Activated naive CD8-positive, alpha-beta T cell treated with anti-CD3 and anti-CD28 coated beads, Interleukin-2, amount 50 U/mL, for 24 hours (primary cell): Measurements from ENCODE around the gene DMRT1.

Experiments
- ATAC-seq: fragments of 150-1000 bp; cut with Tn5 transposase; one replicate; pipeline ENCODE4 v1.10.0; 2021
- DNase-seq: peaks from one replicate; pipeline ENCODE4 v3.0.0; 2021
- H3K27ac Mint-ChIP-seq: one replicate; pipeline ENCODE4 v1.8.0; 2021; ENCODE audit warnings: mild to moderate bottlenecking, mixed read lengths
- H3K27me3 Mint-ChIP-seq: one replicate; pipeline ENCODE4 v1.8.0; 2021; ENCODE audit warnings: mixed read lengths
- H3K36me3 Mint-ChIP-seq: one replicate; pipeline ENCODE4 v1.8.0; 2021; ENCODE audit warnings: low read depth, mixed read lengths
- H3K4me1 Mint-ChIP-seq: one replicate; pipeline ENCODE4 v1.8.0; 2021; ENCODE audit warnings: mixed read lengths
- H3K4me3 Mint-ChIP-seq: one replicate; pipeline ENCODE4 v1.8.0; 2021; ENCODE audit warnings: mild to moderate bottlenecking, moderate library complexity, mixed read lengths
- H3K9me3 Mint-ChIP-seq: one replicate; pipeline ENCODE4 v1.8.0; 2021; ENCODE audit warnings: mixed read lengths

Gene DMRT1

DNA sequence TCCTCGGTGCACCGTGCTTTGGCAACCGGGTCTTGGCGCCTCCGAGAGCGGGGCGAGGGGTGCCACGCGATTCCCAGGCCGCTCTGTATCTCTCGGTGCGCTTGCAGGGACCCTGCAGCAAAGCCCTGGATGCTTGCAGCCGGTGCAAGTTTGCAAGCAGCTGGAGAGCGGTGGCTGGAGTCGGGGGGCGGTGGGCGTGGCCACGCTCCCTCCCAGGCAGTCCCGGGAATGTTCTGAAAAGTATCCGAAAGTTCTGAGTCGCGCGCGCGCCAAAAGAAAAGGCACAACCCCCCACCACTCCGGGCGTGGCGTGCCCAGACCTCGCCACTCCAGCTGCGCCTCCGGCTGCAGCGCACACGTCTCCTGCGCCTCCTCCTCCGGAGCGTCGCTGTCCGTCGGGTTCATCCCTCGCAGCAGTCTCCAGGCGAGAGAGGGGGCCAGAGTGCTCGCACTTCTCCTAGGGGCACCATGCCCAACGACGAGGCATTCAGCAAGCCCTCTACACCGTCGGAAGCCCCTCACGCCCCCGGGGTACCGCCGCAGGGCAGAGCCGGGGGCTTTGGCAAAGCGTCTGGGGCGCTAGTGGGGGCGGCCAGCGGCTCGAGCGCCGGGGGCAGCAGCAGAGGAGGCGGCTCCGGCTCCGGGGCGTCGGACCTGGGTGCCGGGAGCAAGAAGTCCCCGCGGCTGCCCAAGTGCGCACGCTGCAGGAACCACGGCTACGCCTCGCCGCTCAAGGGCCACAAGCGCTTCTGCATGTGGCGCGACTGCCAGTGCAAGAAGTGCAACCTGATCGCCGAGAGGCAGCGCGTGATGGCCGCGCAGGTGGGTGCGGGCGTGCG, at the start of gene DMRT1:
DMRT1 (plus strand) TSS at position 327 of the 839 bp plus-strand sequence; CDS start at position 469, 142 bp downstream.
- DNase-seq (peak; percentile 4), ATAC-seq (no peak)
- Mint-ChIP-seq H3K27ac (no peak within 1 kb of the TSS), H3K9me3 (no peaks in the 10 kb centered on the region), H3K4me3 (no peak within 1 kb of the TSS), H3K4me1 (peaks cover 10% of the 10 kb centered on the region), H3K36me3 (no peaks in the 10 kb centered on the region), H3K27me3 (peaks cover 59% of the 10 kb centered on the region)

DNA sequence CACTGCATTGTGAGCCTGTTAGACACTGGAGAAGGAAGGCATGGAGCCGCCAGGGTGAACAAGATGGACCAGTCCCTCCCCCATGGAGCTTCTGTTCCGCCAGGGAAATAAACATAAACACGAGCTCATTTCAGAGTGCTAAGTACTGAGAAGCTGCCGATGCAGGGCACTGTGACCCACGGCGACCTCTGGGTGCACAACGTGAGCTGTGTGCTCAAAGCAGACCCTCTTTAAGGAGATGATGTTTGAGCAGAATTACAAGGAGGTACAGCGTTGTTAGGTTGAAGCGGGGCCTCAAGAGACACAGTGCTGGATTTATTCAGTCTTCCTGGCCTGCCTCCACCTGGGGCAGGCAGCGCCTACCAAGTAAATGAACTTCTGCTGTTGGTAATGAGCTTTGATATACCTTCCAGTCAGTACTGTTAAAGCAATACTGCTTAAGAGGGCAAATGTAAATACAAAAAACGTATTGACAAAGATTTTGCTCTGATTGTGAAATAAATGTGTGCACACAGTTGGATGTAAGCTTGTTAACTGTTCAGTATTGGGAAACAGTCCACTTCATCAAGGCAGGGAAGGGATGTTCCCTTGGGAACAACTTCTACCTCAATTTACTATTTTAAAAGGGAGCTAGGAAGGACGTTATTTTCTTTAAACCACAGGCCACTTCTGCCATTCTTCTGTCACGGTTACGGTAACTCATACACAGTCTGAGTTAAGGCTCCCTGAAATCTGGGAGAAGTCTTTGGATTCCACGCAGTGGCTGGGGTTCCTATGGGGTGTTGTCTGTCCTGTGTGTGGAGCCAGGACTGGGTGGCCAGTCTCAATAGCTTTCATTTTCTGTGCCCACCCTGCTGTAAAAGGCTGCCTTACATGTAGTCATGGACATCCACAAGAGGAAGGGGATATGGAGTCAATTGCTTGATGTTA, 48.9 kb upstream of the DMRT1 start:
- no peaks in the 10 kb centered on the region for H3K27me3 Mint-ChIP-seq
- H3K4me3 Mint-ChIP-seq = no peak overlapping the region
- ATAC-seq = no peak
- no peak overlapping the region for H3K27ac Mint-ChIP-seq
- no peaks in the 10 kb centered on the region for H3K9me3 Mint-ChIP-seq
- no peaks in the 10 kb centered on the region for H3K36me3 Mint-ChIP-seq
- DNase-seq = no peak
- no peaks in the 10 kb centered on the region for H3K4me1 Mint-ChIP-seq

DNA sequence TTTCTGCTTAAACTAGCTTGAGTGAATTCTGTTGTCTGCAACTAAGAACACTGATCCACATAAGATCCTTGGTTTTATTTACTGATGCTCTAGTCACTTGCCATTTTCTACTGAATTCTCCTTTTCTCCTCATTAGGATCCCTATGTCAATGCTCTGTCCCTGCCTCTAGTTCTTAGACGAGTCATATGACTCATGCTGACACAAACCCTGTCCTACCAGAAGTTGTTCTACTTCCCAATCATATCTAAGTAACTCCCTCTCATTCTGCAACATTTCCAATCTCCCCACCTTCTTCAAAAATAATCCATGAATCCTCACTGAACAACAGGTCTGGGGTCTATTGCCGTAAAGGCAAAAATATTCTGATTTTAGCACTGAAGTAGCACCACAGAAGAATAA, 47.1 kb upstream of the DMRT1 start:
- H3K36me3 Mint-ChIP-seq = no peaks in the 10 kb centered on the region
- no peaks in the 10 kb centered on the region for H3K9me3 Mint-ChIP-seq
- no peak overlapping the region for H3K4me3 Mint-ChIP-seq
- H3K27me3 Mint-ChIP-seq = no peaks in the 10 kb centered on the region
- peak overlapping the region; percentile 1 for H3K27ac Mint-ChIP-seq
- ATAC-seq (no peak), DNase-seq (no peak)
- H3K4me1 Mint-ChIP-seq = no peaks in the 10 kb centered on the region

DNA sequence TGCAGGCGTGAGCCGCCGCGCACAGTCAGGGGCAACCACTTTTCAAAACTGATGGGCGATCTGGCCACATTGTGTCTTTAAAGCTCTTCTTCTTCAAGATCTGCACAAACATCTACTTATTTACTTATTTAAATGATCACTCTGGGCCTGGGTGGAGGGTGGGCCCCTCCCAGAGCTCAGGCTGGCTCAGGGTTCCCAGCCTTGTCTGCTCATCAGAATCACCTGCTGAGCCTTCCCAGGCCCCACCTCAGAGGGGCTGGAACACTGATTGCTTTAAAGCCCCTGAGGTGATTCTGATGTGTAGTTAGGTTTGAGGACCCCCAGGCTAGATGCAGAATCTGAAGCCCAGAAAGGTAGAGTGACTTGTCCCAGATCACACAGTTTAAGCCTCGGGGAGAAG, 45.6 kb upstream of the DMRT1 start:
- H3K4me3 Mint-ChIP-seq = no peak overlapping the region
- no peaks in the 10 kb centered on the region for H3K9me3 Mint-ChIP-seq
- DNase-seq (no peak), ATAC-seq (no peak)
- H3K4me1 Mint-ChIP-seq = no peaks in the 10 kb centered on the region
- no peak overlapping the region for H3K27ac Mint-ChIP-seq
- H3K36me3 Mint-ChIP-seq = no peaks in the 10 kb centered on the region
- no peaks in the 10 kb centered on the region for H3K27me3 Mint-ChIP-seq

DNA sequence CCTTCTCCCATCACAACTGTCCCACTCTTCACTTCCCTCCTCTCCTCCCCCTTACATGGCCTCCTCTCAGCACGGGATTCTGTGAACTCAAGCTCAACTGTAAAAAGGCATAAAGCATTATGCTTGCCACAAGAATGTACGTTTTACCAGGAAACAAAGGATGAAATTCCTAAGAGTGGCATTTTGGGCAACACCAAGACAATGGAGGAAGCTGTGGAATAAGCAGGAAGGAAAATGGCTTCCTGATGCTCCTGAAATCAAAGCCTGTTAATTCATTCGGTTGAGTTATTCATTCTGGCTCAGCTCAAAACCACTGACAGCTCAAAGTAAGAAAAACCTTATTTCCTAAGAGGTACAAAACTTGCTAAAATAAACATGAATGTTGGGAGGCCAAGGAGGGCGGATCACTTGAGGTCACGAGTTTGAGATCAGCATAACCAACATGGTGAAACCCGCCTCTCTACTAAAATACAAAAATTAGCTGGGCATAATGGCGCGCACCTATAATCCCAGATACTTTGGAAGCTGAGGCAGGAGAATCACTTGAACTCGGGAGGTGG, 40.8 kb upstream of the DMRT1 start:
- Mint-ChIP-seq H3K27me3 (peaks cover 5% of the 10 kb centered on the region), H3K36me3 (no peaks in the 10 kb centered on the region), H3K9me3 (no peaks in the 10 kb centered on the region), H3K4me3 (no peak overlapping the region), H3K4me1 (no peaks in the 10 kb centered on the region), H3K27ac (no peak overlapping the region)
- ATAC-seq (no peak), DNase-seq (no peak)

DNA sequence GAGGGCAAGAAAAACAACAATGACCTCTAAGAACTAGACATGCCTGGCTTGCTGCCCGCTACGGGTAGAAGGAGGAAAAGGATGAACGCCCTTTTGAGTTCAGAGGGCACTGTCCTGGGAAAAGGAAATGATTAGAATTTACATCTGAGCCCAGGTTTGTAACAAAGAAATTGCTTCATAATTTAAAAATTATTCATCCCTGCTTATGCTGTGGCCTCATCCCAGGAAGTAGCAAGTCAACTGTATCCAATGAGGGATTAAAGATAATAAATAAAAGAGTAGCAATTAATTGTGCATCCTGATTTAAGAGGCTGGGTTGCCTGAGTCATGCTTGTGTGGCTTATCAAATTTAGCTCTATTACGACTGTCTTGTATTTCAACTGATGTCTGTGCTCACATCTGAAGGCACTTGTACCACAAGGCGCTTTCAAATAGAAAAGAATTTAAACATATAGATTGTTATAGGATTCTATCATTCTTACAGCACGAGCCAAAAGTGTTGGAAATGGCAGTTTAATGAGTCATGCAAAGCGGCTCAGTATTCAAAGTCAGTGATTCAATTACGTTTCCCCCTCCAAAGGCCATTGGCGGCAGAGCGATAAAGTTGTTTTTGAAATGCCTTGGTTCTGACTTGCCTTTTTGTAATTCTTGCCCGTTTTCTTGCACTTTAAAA, 40.0 kb upstream of the DMRT1 start:
- H3K9me3 Mint-ChIP-seq = no peaks in the 10 kb centered on the region
- H3K4me1 Mint-ChIP-seq = no peaks in the 10 kb centered on the region
- H3K27me3 Mint-ChIP-seq = peaks cover 5% of the 10 kb centered on the region
- H3K36me3 Mint-ChIP-seq = no peaks in the 10 kb centered on the region
- no peak overlapping the region for H3K4me3 Mint-ChIP-seq
- no peak overlapping the region for H3K27ac Mint-ChIP-seq
- ATAC-seq (no peak), DNase-seq (no peak)

DNA sequence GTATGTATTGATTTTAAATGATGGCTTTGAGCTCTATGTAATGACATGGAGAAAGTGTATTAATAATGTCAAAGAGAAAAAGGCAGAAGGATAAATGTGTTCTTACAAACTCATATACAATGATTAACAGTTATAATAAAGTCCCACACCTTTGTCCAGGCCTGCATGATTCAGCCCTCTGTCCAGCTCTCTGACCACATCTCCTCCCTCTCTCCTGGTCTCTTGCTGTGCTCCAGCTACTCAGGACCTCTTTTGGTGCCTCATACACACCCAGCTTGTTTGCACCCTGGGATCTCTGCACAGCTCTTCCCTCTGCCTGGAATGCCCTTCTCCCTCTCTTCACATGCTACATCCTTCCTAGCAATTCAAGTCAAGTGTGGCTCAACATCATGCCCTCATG, 37.5 kb upstream of the DMRT1 start:
- Mint-ChIP-seq H3K4me3 (no peak overlapping the region), H3K27ac (no peak overlapping the region), H3K4me1 (no peaks in the 10 kb centered on the region), H3K36me3 (no peaks in the 10 kb centered on the region), H3K27me3 (peaks cover 5% of the 10 kb centered on the region), H3K9me3 (no peaks in the 10 kb centered on the region)
- no peak for DNase-seq
- no peak for ATAC-seq

DNA sequence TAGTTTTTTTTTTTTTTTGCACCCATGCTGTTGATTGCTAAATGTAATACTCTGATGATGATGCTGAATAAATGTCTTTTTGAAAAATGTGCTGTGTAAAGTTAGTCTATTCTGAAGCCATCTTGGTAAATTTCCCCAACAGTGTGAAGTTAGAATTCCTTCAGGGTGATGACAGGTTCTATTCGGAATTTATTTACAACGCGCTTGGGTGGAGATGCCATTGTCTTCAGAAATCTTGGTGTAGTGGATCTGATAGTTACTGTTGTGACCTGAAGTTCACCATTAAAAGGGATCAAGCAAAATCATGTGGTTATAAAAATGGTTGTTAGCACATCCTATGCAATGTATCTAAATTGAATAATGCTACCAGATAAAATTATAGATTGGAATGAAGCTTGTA, 36.3 kb upstream of the DMRT1 start:
- Mint-ChIP-seq H3K4me1 (no peaks in the 10 kb centered on the region), H3K27ac (no peak overlapping the region), H3K27me3 (peaks cover 5% of the 10 kb centered on the region), H3K4me3 (no peak overlapping the region), H3K36me3 (no peaks in the 10 kb centered on the region), H3K9me3 (no peaks in the 10 kb centered on the region)
- DNase-seq (no peak), ATAC-seq (no peak)

DNA sequence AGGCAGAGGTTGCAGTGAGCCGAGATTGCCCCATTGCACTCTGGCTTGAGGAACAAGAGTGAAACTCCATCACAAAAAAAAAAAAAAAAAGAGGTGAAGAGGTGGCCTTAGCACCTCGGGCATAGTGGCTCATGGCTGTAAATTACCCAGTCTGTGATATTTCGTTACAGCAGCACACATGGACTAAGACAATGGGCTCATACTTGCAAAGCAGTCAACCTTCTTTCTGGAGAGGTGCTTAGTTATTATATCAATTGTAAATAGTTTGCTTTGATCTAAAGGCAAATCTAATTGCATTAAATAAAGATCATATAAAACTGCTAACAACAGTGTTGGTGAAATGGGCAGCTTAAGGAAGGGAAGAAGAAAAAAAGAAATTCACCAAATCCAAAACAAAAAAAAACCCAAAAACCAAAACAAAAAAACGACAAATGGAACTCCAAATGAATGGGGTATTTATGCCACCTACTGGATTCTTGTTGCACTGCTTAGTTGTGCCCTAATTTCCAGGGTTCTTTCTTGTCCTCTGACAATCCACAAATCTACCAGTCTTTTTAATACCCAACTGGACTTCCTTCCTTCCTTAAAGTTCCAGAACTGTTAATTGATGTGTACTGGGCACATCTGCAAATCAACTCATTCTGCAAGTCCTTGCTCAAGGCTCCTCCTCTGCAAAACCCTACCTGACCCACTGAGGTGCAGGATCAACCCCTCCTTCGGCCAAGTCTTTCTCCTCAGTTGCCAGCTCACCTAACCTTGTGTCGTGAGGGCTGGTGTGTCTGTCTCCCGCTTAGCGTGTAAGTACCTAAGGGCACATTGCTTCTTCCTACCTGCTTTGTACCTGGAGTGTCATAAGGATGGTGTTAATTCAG, 35.0 kb upstream of the DMRT1 start:
- peaks cover 5% of the 10 kb centered on the region for H3K27me3 Mint-ChIP-seq
- H3K4me3 Mint-ChIP-seq = no peak overlapping the region
- H3K36me3 Mint-ChIP-seq = no peaks in the 10 kb centered on the region
- no peak overlapping the region for H3K27ac Mint-ChIP-seq
- DNase-seq (peak; percentile 4), ATAC-seq (peak; percentile 40)
- H3K9me3 Mint-ChIP-seq = no peaks in the 10 kb centered on the region
- no peaks in the 10 kb centered on the region for H3K4me1 Mint-ChIP-seq

DNA sequence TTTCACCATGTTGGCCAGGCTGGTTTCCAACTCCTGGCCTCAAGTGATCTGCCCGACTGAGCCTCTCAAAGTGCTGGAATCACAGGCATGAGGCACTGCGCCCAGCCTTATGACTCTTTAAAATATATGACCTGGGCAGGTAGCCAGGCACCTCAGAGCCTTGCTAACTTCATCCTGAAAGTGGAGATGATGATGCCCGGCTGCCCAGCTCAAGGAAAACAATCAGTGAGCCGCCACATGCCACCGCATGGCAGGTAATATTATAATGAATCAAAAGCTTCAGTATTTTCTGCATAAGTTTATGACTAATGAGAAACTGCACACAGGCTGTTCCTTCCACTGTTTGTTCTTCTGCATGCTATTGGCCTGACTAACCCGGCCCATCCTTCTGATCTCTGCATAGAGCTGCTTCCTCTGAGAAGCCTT, 30.4 kb upstream of the DMRT1 start:
- no peak overlapping the region for H3K27ac Mint-ChIP-seq
- H3K4me1 Mint-ChIP-seq = no peaks in the 10 kb centered on the region
- no peak overlapping the region for H3K4me3 Mint-ChIP-seq
- ATAC-seq (no peak), DNase-seq (no peak)
- H3K27me3 Mint-ChIP-seq = peaks cover 1% of the 10 kb centered on the region
- H3K36me3 Mint-ChIP-seq = no peaks in the 10 kb centered on the region
- no peaks in the 10 kb centered on the region for H3K9me3 Mint-ChIP-seq

DNA sequence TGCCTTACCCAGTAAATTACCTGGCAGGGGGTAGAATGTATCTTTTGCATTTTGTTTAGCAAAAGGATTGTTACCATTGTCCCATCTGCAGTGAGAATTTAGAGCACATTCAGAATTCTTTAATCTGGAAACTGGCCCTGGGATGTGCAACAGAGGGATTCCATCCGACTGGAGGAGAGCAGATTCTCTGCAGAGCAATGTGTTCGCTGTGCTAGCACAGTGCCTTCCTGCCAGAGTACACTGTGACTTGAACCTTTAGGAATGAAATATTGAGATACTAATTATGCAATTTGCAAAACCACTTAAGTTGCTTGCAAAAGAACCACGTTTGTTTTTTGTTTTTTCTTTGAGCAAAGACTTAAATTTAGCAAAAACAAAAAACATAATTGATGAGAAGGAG, 22.5 kb upstream of the DMRT1 start:
- H3K27ac Mint-ChIP-seq = no peak overlapping the region
- DNase-seq = no peak
- H3K27me3 Mint-ChIP-seq = peaks cover 8% of the 10 kb centered on the region
- ATAC-seq = no peak
- no peaks in the 10 kb centered on the region for H3K9me3 Mint-ChIP-seq
- H3K4me1 Mint-ChIP-seq = peaks cover 3% of the 10 kb centered on the region
- H3K4me3 Mint-ChIP-seq = no peak overlapping the region
- no peaks in the 10 kb centered on the region for H3K36me3 Mint-ChIP-seq

DNA sequence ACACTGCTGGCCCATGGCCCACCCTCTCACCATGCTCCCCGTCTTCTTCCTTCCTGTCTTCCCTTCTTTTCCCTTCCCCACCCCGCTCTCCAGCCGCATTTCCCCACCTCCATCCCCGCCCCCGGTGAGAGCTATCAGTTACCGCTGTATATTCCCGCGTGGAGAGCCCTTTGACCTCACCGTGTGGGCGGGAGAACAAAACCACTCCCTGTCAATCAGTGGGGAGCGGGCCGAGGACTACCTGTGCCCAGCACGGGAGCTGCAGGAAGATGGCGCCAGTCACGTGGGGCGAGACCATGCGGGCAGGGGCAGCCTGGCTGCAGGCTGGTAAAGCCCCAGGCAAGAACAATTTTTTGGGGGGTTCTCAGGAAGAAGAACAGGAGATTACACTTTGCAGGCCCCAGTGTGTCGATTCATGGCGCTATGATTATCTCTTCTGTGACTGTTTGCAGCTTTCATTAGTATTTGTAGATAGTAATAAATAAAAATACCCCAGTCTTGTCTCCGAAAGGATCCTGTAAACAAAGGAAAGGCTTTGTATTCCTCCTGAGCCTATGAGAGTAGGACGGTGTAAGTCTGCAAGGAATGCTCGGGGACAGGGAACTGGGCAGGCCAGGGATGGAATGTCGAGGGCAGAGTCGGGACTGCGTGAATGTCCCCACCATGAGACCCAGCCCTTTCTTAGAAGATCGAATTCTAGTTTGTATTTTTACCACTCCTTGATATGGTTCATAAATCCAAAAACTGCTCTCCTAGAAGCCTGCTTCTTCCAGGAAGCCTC, 14.8 kb upstream of the DMRT1 start:
- H3K27ac Mint-ChIP-seq = no peak overlapping the region
- no peaks in the 10 kb centered on the region for H3K4me1 Mint-ChIP-seq
- DNase-seq (no peak), ATAC-seq (no peak)
- no peak overlapping the region for H3K4me3 Mint-ChIP-seq
- H3K27me3 Mint-ChIP-seq = peaks cover 2% of the 10 kb centered on the region
- no peaks in the 10 kb centered on the region for H3K9me3 Mint-ChIP-seq
- H3K36me3 Mint-ChIP-seq = no peaks in the 10 kb centered on the region

DNA sequence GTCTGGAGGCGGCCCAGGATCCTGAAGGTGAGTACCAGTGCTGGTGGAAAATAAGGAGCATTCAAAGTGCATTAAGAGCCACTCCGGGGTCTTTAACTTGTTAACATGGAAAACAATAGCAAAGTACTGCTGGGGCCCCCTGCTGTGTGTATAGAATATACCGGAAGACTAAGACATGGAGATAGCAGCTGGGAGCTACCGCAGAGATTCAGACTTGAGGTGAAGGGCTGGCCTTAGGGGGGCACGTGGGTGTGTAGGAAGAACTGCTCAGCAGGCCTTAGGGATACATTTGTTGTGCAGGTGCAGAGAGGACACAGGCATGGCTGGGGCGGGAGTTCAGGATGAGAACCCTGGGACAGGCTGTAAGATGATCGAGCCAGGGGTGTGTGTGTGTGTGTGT, 1.2 kb upstream of the DMRT1 start:
- Mint-ChIP-seq H3K36me3 (no peaks in the 10 kb centered on the region), H3K27me3 (peaks cover 50% of the 10 kb centered on the region), H3K27ac (no peak overlapping the region), H3K4me3 (no peak overlapping the region), H3K4me1 (peaks cover 10% of the 10 kb centered on the region), H3K9me3 (no peaks in the 10 kb centered on the region)
- DNase-seq = no peak
- no peak for ATAC-seq
